NCI-H2171 treated with DMSO at 0.1 percent for 48 hours (cell line): Measurements from ENCODE around the gene WDR90.
"Not testable (repeated sequence)": the region's sequence is repeated elsewhere in the genome, so short reads cannot be mapped to it uniquely, and the experiment has no call there.

Source experiments
- DNase-seq: peaks from one replicate; lab custom pipeline; 2025; lab: John Stamatoyannopoulos, UW

The WDR90 gene

GRCh38 chr16:689175-689897 is 40.2 kb downstream of the WDR90 start:
- DNase-seq: no peak

- DNase-seq: not testable (repeated sequence)
Observed at GRCh38 chr16:691242-691641, 42.1 kb downstream of the WDR90 start.

GRCh38 chr16:692356-693108 is 43.4 kb downstream of the WDR90 start:
- no peak for DNase-seq

- no peak for DNase-seq
Observed at GRCh38 chr16:693364-693763, 44.2 kb downstream of the WDR90 start.

- DNase-seq: no peak
Observed at GRCh38 chr16:693766-694165, 44.6 kb downstream of the WDR90 start.

- DNase-seq: no peak
Observed at GRCh38 chr16:694187-694862, 45.2 kb downstream of the WDR90 start.

- DNase-seq: no peak
Observed at GRCh38 chr16:694863-695354, 45.7 kb downstream of the WDR90 start.

GRCh38 chr16:695355-696089 is 46.4 kb downstream of the WDR90 start:
- DNase-seq: peak; percentile 97

GRCh38 chr16:698911-699671 is 49.9 kb downstream of the WDR90 start:
- DNase-seq: no peak

GRCh38 chr16:700684-701584 is 51.8 kb downstream of the WDR90 start:
- DNase-seq: no peak

GRCh38 chr16:702341-702740 is 53.2 kb downstream of the WDR90 start:
- no peak for DNase-seq

GRCh38 chr16:703406-703805 is 54.2 kb downstream of the WDR90 start:
- no peak for DNase-seq

- DNase-seq: no peak
Observed at GRCh38 chr16:704047-704446, 54.9 kb downstream of the WDR90 start.

GRCh38 chr16:704552-705380 is 55.6 kb downstream of the WDR90 start:
- no peak for DNase-seq

GRCh38 chr16:705431-706188 is 56.4 kb downstream of the WDR90 start, which contains the start of gene FBXL16:
Gene FBXL16 (minus strand): TSS chr16:705801. CDS start chr16:697405, 8,396 bp downstream.
- DNase-seq: peak; percentile 81

- peak; percentile 71 for DNase-seq
Observed at GRCh38 chr16:706189-707061, 57.3 kb downstream of the WDR90 start.

- no peak for DNase-seq
Observed at GRCh38 chr16:707062-707538, 57.9 kb downstream of the WDR90 start.
